NCI-H510A treated with DMSO at 0.1 percent for 48 hours (cell line): ENCODE results near the gene MAP3K5.
"Not testable (repeated sequence)": the region's sequence is repeated elsewhere in the genome, so short reads cannot be mapped to it uniquely, and the experiment has no call there.

Experiments
- DNase-seq: peaks from one replicate; lab custom pipeline; 2025; lab: John Stamatoyannopoulos, UW

MAP3K5 gene

GRCh38 chr6:136771306-136771705, 21.0 kb downstream of the MAP3K5 start:
- DNase-seq = no peak

GRCh38 chr6:136769759-136770158, 22.5 kb downstream of the MAP3K5 start:
- DNase-seq = no peak

- no peak for DNase-seq
Measured at GRCh38 chr6:136769124-136769523, 23.2 kb downstream of the MAP3K5 start.

GRCh38 chr6:136767570-136768309, 24.5 kb downstream of the MAP3K5 start:
- DNase-seq = no peak

- DNase-seq = no peak
Measured at GRCh38 chr6:136767103-136767502, 25.2 kb downstream of the MAP3K5 start.

- DNase-seq = no peak
Measured at GRCh38 chr6:136766274-136766673, 26.0 kb downstream of the MAP3K5 start.

DNA sequence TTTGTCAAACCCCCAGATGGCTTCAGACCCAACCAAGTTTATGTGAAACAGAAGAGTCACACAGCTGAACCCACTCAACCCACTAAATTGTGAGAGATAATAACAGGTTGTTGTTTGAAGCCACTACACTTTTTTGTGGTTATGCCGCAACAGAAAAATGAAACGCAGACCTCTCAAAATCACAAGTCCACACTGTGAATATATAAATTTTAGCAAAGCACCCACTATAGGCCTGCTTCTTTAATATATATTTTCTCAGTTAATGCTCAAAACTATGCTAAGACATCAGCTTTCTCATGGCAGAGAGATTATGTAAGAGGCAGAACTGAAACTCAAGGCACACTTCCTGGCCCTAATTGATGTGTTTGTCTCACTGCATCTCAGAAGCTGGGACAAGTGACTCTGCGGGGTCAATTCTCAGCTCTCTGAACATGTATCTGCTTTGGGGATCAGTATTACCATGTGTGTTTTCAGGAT, 27.7 kb downstream of the MAP3K5 start:
- DNase-seq = no peak

GRCh38 chr6:136763716-136764516, 28.4 kb downstream of the MAP3K5 start:
- DNase-seq = no peak

DNA sequence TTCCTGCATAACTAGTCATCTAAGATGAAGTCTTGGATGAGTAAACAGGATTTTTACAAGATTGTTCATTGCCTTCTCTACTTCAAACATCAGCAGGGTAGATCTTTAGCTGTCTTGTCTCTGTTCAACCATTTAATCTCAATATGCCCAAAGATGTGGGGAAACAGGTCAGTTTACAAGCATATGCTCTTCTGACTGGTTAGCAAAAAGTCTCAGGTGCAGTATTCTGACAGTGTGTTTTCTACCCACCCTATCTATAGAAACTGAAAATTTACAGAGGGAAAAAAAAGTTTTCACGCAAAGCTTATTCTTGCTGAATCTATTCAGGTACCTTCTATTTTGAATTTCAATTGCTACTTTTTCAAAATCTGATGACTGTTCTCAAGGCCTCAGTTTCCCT, 29.0 kb downstream of the MAP3K5 start:
- DNase-seq = no peak

- no peak for DNase-seq
Measured at GRCh38 chr6:136762022-136762975, 30.0 kb downstream of the MAP3K5 start.

DNA sequence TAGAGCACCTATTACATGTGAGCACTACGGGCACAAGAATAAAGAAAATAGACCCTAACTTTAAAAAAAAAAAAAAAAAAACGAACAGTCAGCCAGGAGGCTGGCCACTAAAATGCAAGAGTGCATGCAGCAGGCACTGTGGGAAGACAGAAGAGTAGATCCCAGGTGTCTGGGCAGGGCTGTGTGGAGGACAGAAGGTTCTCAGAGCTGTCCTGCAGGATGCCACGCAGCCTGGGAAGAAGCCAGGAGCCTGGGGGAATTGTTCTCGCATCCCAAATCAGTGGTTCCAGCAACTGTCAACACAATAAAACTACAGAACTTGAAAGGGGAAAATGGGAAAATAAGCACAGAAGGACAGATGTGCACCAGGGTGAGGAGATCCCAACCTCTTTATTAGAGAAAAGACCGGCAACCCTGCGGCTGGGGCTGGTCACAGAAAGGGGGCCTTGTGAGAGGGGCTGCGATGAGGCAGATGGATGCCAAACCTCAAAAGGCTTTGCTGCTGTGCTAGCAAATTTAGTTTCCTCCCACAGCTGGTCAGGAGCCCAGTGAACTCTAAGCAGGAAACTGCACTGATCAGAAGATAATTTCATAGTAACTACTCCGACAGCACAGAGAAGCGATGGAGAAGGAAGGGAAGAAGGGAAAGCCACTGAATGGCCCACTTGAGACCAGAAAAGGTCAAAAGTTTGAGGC, 30.9 kb downstream of the MAP3K5 start:
- no peak for DNase-seq

GRCh38 chr6:136760781-136761180, 31.5 kb downstream of the MAP3K5 start:
- DNase-seq = not testable (repeated sequence)

- no peak for DNase-seq
Measured at GRCh38 chr6:136757150-136757549, 35.1 kb downstream of the MAP3K5 start.

DNA sequence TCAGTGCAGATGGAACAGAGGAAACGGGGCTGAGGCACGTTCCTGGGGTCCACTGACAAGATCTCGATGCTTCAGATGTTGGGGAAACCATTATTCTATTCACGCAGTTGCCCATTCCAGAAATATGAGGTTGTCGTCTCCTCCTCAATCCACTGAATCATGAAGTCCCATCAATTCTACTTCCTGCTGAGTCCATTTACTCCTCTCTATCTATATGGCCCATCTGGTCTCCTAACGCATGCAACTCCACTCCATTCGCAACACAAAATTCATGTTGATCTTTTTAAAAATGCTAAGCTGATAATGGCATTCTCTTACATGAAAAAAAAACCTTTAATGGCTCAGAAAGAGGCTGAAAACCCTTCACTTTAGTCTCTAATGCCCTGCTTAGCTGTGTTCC, 37.5 kb downstream of the MAP3K5 start:
- no peak for DNase-seq

- no peak for DNase-seq
Measured at GRCh38 chr6:136753624-136754023, 38.7 kb downstream of the MAP3K5 start.

DNA sequence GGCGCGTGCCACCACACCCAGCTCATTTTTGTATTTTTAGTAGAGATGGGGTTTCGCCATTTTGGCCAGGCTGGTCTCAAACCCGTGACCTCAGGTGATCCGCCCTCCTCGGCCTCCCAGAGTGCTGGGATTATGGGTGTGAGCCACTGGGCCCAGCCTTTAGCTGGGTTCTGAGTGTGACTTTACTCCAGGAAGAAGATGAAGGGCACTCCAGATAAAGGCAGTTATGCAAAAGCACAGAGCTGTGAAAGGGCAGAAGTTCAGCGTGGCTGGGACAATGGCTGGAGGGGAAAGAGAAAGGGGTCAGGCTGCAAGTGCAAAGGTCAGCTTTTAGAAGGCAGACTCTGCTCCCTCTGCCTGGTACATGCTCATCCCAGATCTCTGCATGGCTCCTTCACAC, 39.7 kb downstream of the MAP3K5 start:
- DNase-seq = no peak

- DNase-seq = no peak
Measured at GRCh38 chr6:136751991-136752390, 40.3 kb downstream of the MAP3K5 start.

- DNase-seq = no peak
Measured at GRCh38 chr6:136751522-136751956, 40.7 kb downstream of the MAP3K5 start.

- DNase-seq = no peak
Measured at GRCh38 chr6:136750696-136751521, 41.4 kb downstream of the MAP3K5 start.

DNA sequence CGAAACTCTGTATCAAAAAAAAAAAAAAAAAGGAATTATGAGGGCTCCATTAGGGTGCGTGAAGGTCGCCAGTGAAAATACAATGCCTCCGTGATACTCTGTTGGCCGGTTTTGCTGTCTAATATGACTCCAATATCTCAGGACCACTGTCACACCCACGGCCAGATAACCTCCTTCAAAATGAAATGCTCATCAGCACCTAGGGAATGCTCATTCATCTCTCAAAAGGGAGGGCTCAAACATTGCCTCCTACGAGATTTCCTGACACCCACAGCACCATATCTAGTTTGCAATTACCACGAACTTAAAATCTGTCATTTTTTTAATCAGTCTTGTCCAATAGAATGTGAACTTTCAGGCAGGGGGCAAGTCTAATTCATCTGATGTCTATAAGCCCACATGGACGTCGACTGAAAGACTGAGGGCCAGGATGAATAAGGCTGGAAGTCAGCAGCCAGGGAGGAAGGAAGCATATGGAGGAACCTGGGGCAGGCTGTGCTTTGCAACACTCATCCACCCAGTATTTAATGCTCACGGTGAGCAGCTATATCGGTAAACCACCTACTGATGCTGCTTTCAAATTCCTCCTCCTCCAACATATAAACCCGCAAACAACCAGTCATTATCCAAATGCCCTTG, 42.8 kb downstream of the MAP3K5 start:
- no peak for DNase-seq
